ENCODE data around the gene NDUFS7.

DNA sequence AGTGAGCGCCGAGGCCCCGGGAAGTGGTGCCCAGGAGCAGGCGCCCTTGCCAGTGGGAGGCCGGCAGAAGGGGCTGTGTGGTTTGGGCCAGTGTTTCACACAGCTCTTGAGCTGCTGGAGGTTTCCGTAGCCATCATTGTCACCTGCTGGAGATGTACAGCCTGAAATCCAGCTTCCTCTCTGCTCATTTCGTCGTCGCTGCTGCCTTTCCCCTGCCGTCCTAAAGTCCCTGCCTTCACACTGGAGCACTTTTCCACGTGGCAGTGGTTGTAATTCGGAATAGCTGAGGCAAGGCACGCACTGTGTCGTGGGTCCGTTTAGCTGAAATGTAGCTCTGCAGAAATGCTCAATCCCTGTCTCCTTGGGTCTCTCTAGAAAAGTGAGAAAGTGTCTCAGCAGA, 36.9 kb downstream of the NDUFS7 start:
- TF ChIP-seq, protein P1, sequence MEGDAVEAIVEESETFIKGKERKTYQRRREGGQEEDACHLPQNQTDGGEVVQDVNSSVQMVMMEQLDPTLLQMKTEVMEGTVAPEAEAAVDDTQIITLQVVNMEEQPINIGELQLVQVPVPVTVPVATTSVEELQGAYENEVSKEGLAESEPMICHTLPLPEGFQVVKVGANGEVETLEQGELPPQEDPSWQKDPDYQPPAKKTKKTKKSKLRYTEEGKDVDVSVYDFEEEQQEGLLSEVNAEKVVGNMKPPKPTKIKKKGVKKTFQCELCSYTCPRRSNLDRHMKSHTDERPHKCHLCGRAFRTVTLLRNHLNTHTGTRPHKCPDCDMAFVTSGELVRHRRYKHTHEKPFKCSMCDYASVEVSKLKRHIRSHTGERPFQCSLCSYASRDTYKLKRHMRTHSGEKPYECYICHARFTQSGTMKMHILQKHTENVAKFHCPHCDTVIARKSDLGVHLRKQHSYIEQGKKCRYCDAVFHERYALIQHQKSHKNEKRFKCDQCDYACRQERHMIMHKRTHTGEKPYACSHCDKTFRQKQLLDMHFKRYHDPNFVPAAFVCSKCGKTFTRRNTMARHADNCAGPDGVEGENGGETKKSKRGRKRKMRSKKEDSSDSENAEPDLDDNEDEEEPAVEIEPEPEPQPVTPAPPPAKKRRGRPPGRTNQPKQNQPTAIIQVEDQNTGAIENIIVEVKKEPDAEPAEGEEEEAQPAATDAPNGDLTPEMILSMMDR (IDR thresholded peaks at IDR 0.05): no peak
- TF ChIP-seq EP300 (IDR thresholded peaks at IDR 0.05) (no peak), POLR2A (IDR thresholded peaks at IDR 0.05) (no peak)
